HepG2 (cell line): ENCODE data around the gene BSG. TPM values are rescaled to one million over a fixed set of nuclear protein-coding genes. Genes with fewer than 3 reads are reported as not detected.
A peak's percentile ranks its signal among the peaks of the same experiment; 100 is the strongest.

Experiments
- HBP1 ChIP-seq: IDR thresholded peaks from 2 replicates; pipeline ENCODE4 v1.6.1; 2016; ENCODE audit warnings: low read depth, control low read depth
- HMGA1 ChIP-seq: sonication (generic); formaldehyde crosslinking; conservative IDR thresholded peaks from 2 replicates; pipeline ENCODE4 v1.4.0; 2020; ENCODE audit warnings: missing genetic modification reagents
- SAFB2 ChIP-seq: sonication (generic); formaldehyde crosslinking; IDR thresholded peaks from 2 replicates; pipeline ENCODE4 v1.5.1; 2020; ENCODE audit warnings: missing genetic modification reagents, low read depth, mild to moderate bottlenecking, borderline replicate concordance
- SAP130 ChIP-seq: IDR thresholded peaks from 2 replicates; pipeline ENCODE4 v1.6.1; 2016; ENCODE audit warnings: low read depth
- SP1 ChIP-seq, 2 experiments: fragments of 450-650 bp in 1 of 2; sonication (generic) in 1 of 2; formaldehyde crosslinking in 1 of 2; IDR thresholded peaks; 2 replicates each; pipeline versions ENCODE4 v1.4.0 to v1.6.1; 2016 to 2020; ENCODE audit warnings: missing genetic modification reagents in 1 of 2
- YY1 ChIP-seq: IDR thresholded peaks from 2 replicates; pipeline ENCODE4 v1.6.1; 2011; ENCODE audit warnings: low read length, low read depth, moderate library complexity, mild to moderate bottlenecking; ENCODE audit not compliant: insufficient read depth, insufficient replicate concordance
- ZC3H4 ChIP-seq: sonication (generic); formaldehyde crosslinking; IDR thresholded peaks from 2 replicates; pipeline ENCODE4 v1.4.0; 2020; ENCODE audit warnings: missing genetic modification reagents, borderline replicate concordance
- ZMAT5 ChIP-seq: sonication (generic); formaldehyde crosslinking; IDR thresholded peaks from 2 replicates; pipeline ENCODE4 v1.5.0; 2020; ENCODE audit warnings: mild to moderate bottlenecking, low read depth, missing genetic modification reagents, borderline replicate concordance
- ZNF407 ChIP-seq: sonication (generic); formaldehyde crosslinking; IDR thresholded peaks from one replicate; pipeline ENCODE4 v1.5.1; 2020; ENCODE audit warnings: mild to moderate bottlenecking, missing genetic modification reagents; ENCODE audit errors: not compliant biosample characterization
- ZNF609 ChIP-seq: sonication (generic); formaldehyde crosslinking; IDR thresholded peaks from 2 replicates; pipeline ENCODE4 v1.4.0; 2020; ENCODE audit warnings: mild to moderate bottlenecking, missing genetic modification reagents, borderline replicate concordance
- ZNF768 ChIP-seq: sonication (generic); formaldehyde crosslinking; IDR thresholded peaks from 2 replicates; pipeline ENCODE4 v1.4.0; 2020; ENCODE audit warnings: missing genetic modification reagents
- ZNF776 ChIP-seq: sonication (generic); formaldehyde crosslinking; IDR thresholded peaks from 2 replicates; pipeline ENCODE4 v1.4.0; 2020; ENCODE audit warnings: mild to moderate bottlenecking, missing genetic modification reagents
- polyA plus RNA-seq, 8 experiments: library from polyadenylated mRNA; depleted of rRNA in 3 of 8; stranded (reverse) in 7 of 8; unstranded in 1 of 8; fragments of >200 nt; fragmentation: Illumina TruSeq in 4 of 8; extraction: Trizol in 4 of 8; gene quantifications; 2 replicates each; pipeline versions ENCODE4 v1.2.1 to v1.2.3, GENCODE V29; 2011 to 2016; ENCODE audit warnings: low read depth in 4 of 8, missing spikeins in 1 of 8, mixed read lengths in 1 of 8; ENCODE audit not compliant: insufficient read depth in 1 of 8
- total RNA-seq, 5 experiments: library from RNA; depleted of rRNA; stranded (reverse); fragments of >200 nt; fragmentation: Illumina TruSeq; extraction: Trizol; gene quantifications; 2 replicates each; pipeline ENCODE4 v1.2.3, GENCODE V29; 2016; ENCODE audit warnings: low read depth in 1 of 5

The BSG gene
- total and polyA plus RNA-seq, 2 of the 13 experiments (the other 11 are each of a cell fraction or from before 2014, with no cell fraction given), result 309 to 754 TPM

GRCh38 chr19:531753-532560 lies 40.4 kb upstream of the BSG start, which contains the start of gene CDC34 (continued):
- TF ChIP-seq ZNF407 (CRISPR knock-in tag) (no peak), ZNF776 (0 out of 2 replicates have a peak, but pooled peaks have one; percentile 36), YY1 (peak; percentile 6), SAP130 (CRISPR knock-in tag) (no peak), ZNF768 (CRISPR knock-in tag) (0 out of 2 replicates have a peak, but pooled peaks have one; percentile 6), ZMAT5 (CRISPR knock-in tag) (no peak), ZNF609 (CRISPR knock-in tag) (0 out of 2 replicates have a peak, but pooled peaks have one; percentile 11), SP1 (IDR thresholded peaks at IDR 0.05) (no peak), SP1 (CRISPR knock-in tag; IDR thresholded peaks at IDR 0.05) (no peak), SAFB2 (no peak), HBP1 (CRISPR knock-in tag) (no peak), HMGA1 (CRISPR knock-in tag) (no peak), ZC3H4 (CRISPR knock-in tag) (no peak)
